Vein endothelial cell (primary cell): ENCODE results near the gene SNAP47. TPM values are rescaled to one million over a fixed set of nuclear protein-coding genes. Genes with fewer than 3 reads are reported as not detected.

ENCODE experiments used
- total RNA-seq: library from RNA; depleted of rRNA; stranded (reverse); fragments of >200 nt; gene quantifications from 2 replicates; pipeline ENCODE4 v1.2.3, GENCODE V29; 2012

SNAP47 gene, protein sequence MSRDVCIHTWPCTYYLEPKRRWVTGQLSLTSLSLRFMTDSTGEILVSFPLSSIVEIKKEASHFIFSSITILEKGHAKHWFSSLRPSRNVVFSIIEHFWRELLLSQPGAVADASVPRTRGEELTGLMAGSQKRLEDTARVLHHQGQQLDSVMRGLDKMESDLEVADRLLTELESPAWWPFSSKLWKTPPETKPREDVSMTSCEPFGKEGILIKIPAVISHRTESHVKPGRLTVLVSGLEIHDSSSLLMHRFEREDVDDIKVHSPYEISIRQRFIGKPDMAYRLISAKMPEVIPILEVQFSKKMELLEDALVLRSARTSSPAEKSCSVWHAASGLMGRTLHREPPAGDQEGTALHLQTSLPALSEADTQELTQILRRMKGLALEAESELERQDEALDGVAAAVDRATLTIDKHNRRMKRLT
- total RNA-seq: 36.3 and 40.5 TPM in 2 replicates

DNA sequence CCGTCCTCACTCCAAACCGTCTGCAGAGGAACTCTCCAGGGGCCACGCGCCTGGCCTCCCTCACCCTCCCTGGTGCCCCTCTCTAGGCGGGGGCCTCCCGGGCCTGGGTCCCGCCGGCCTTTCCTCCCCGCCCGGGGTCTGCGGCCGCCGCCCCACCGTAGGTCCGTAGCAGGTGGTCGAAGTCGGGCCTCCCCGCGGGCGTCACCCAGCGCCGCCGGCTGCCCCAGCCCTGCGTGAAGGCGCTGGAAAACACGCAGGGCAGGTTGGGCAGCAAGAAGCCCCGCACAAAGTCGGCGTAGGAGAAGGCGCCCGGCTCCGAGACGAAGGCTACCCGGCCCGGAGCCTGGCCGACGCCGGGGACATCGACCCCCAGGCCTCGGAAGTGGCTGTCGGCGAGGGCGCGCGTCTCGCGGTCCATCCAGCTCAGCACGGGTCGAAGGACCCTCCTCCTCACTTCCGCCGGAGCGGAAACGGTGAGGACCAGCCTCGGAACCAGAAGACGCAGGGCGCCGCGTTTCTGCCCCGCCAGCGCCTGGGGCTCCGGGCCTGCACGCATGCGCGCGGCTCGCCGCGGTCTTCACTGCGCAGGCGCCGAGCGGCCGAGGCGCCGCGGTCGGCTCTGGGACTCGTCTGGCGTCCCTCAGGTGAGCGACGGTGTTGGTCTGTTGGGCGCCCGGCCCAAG is at the start of gene SNAP47, which contains the start of gene JMJD4:
Gene SNAP47, plus strand, starts transcription at position 580 of the 683 bp plus-strand sequence. CDS start 12,302 bp downstream, outside the sequence.
Gene JMJD4, minus strand, starts transcription at position 447 of the 683 bp plus-strand sequence. Its CDS starts 29 bp downstream, at position 418.

DNA sequence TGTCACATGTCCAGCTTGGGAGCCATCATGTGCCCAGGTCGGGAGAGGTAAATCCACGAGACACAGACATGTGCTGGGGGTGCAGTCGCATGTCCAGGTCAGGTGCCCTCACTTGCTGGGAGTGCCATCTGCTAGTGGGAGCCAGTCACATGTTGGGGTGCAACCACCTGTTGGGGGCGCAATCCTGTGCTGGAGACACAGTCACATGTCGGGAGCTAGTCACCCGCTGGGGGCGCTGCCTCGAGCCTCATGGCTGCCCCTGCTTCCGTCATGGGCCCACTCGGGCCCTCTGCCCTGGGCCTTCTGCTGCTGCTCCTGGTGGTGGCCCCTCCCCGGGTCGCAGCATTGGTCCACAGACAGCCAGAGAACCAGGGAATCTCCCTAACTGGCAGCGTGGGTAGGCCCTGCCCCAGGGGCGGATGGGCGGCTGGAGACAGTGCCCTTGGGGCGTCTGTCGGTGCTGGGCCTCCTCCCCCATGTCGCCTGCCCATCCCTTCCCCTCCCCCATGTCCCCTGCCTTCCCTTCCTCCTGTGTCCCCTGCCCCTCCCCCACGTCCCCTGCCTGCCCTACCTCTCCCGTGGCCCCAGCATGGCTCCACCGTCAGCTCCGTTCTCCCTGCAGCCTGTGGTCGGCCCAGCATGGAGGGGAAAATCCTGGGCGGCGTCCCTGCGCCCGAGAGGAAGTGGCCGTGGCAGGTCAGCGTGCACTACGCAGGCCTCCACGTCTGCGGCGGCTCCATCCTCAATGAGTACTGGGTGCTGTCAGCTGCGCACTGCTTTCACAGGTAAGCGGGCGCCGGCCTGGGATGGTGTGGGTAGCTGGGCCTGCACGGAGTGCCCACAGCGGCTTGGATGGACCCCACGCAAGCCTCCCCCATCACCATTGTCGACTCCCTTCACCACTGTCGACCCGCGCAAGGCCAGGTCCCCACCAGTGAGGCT is 80.5 kb downstream of the SNAP47 start, which contains the start of gene PRSS38:
Gene PRSS38, plus strand, starts transcription at position 208 of the 942 bp plus-strand sequence. Its CDS starts 42 bp downstream, at position 250.

Other genes with a start within 250 kb of the SNAP47 start
- gene ZNF678, start 171.9 kb upstream of the SNAP47 start, total RNA-seq: 11.7 and 15.4 TPM in 2 replicates
- 29.7 and 41.2 TPM in 2 replicates for gene JMJD4, start 133 bp upstream of the SNAP47 start, total RNA-seq
- gene PRSS38, start 80.2 kb downstream of the SNAP47 start, total RNA-seq: not detected in 2 replicates
- 3.5 and 3.9 TPM in 2 replicates for gene WNT9A, start 212.5 kb downstream of the SNAP47 start, total RNA-seq